Fibroblast of skin of left biceps (primary cell): ENCODE results near the gene RASGEF1C.
A peak's percentile ranks its signal among the peaks of the same experiment; 100 is the strongest.
"Not testable (repeated sequence)": the region's sequence is repeated elsewhere in the genome, so short reads cannot be mapped to it uniquely, and the experiment has no call there.

Experiments used
- DNase-seq, 2 experiments: peaks; one replicate each; pipeline ENCODE4 v3.0.0-alpha.2; 2013; ENCODE audit warnings: low read depth in 2 of 2

Gene RASGEF1C

DNA sequence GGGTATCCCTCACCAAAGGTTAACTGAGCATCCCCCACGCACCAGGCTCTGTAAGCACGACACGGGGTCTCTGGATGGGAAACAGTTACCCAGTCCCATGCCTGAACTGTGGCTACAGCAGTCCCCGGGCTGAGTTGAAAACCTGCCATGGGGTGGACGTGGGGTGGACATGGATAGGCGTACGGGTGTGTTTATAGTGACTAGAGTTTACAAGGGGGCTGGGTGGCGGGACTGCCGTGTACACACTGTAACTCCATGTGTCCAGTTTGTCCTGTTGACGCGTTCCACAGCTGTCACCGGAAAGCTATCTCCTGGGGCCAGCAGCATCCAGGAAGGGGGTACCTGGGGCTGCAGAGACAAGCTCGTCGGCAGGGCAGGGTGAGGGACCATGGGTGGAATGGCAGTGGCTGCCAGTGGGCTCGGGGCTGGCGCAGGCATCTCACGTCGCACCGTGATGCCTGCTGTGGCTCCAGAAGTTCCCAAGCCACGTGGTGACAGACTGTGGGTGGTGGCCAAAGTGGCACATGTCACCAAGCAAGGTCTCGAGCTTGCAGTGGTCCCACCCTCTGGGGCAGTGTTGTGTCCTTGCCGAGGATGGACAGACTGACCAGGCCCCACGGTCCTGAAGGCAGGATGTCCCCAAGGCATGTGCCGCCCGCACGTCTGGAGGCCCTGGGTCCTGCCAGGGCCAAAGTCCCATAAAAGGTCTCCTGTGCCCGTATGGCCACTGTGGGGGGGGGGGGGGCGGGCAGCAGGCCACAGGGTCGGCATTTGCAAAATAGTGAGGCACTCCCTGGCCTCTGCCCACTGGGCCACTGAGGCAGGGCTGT is 108.2 kb downstream of the RASGEF1C start:
- DNase-seq, result no peak

DNA sequence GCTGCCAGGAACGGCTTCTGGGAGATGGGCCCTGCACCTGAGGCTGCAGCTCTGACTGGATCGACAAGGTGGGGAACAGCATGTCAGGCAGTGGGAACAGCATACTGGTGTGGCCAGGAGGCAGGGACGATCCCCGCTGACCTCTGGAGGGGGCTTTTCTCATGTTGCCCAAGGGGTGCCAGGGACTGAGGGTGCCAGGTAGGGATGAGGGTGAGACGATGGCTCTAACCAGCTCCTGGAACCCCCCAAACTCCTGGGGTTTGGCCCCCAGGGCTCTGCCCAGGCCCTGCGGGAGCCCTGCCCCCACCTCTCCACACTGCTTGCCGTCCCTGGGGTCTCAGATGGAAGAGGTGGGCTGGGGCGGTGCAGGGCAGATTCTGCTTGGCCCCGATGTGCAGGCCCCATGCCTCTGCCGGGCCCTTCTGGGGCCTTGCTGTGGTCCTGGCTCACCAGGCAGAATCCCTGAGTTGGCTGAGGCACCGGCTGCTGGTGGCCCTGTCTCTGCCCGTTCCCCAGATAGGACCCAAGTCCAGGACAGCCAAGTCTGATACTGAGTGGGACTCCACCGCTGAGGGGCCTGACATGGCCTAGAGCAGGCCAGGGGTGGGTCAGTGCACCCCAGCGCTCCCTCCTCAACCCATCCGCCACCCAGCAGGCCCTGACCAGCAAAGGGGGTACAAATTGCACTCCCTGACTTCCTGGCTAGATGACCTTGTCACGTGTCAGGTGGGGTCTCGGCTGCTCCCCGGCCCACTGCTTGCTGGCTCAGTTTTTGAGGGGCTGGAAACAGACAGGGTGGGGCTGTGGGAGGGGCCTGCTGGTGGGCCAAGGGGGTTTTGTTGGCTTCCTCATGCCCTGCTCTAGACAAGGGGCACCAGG is 109.0 kb downstream of the RASGEF1C start:
- no peak for DNase-seq

GRCh38 chr5:180098991-180099732 is 109.8 kb downstream of the RASGEF1C start:
- DNase-seq, result no peak

DNA sequence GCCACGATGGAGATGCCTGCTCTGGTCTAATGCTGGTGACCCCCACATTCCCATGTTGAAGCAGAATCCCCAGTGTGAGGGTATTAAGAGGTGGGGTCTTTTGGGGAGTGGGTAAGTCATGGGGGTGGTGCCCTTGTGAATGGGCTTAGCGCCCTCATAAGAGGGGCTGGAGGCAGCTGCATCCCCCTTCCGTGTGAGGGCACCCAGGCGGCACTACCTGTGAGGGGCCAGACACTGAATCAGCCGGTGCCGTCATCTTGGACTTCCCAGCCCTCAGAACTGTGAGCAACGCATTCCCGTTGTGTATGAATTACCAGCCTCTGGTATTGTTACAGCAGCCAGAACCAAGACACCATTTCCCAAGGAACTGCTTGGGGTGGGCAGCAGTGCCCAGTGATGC is 110.5 kb downstream of the RASGEF1C start:
- no peak for DNase-seq

DNA sequence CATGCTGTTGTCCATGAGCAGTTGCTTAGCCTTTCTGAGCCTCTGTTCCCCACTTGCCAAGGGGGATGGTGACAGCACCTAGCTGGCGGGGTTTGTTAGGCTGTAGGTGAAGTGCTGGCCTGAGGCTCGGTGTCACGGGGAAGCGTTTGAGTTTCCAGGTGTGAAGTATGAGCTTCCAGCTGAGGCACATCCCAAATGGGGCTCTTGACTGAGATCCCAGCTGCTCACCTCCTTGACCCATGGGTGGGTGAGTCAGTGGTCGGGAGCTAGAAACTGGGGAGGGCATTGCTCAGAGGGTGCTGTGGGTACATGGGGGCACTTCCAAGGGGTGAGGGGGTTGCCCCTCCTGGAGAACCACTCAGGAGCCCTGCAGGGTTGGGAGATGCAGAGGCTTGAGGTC is 111.1 kb downstream of the RASGEF1C start:
- DNase-seq, result no peak

- DNase-seq, result no peak
Observed at GRCh38 chr5:180097163-180097894, 111.7 kb downstream of the RASGEF1C start.

DNA sequence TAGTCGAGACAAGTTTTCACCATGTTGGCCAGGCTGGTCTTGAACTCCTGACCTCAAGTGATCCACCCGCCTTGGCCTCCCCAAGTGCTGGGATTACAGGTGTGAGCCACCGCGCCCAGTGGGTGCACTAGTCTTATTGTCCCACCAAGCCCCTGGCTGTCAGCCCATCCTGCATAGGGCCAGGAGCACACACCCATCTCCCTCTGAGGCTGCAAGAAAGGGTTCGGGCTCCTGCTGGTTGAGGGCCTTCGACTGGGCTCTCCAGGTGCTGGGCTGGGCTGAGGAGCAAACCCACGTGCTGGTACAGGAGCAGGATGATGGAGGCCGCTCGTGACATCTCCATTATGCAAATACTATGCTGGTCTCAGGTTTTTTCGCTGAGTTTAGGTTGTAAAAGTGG is 112.4 kb downstream of the RASGEF1C start:
- DNase-seq, result no peak

DNA sequence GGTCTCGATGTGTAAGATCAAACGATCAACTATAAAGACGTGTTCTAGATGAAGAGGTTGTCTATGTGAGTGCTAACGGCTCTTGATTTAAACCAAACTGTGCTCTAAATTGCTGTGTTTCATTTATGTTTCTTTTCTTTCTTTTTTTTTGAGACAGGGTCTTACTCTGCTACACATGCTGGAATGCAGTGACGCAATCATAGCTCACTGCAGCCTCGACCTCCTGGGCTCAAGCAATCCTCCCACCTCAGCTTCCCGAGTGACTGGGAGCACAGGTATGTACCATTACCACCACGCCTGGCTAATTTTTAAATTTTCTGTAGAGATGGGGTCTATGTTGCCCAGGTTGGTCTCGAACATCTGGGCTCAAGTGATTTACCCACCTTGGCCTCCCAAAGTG is 113.5 kb downstream of the RASGEF1C start:
- no peak for DNase-seq

- DNase-seq, result no peak
Observed at GRCh38 chr5:180093651-180094382, 115.2 kb downstream of the RASGEF1C start.

- no peak for DNase-seq
Observed at GRCh38 chr5:180093241-180093640, 115.8 kb downstream of the RASGEF1C start.

GRCh38 chr5:180090769-180091546 is 118.1 kb downstream of the RASGEF1C start:
- no peak for DNase-seq

DNA sequence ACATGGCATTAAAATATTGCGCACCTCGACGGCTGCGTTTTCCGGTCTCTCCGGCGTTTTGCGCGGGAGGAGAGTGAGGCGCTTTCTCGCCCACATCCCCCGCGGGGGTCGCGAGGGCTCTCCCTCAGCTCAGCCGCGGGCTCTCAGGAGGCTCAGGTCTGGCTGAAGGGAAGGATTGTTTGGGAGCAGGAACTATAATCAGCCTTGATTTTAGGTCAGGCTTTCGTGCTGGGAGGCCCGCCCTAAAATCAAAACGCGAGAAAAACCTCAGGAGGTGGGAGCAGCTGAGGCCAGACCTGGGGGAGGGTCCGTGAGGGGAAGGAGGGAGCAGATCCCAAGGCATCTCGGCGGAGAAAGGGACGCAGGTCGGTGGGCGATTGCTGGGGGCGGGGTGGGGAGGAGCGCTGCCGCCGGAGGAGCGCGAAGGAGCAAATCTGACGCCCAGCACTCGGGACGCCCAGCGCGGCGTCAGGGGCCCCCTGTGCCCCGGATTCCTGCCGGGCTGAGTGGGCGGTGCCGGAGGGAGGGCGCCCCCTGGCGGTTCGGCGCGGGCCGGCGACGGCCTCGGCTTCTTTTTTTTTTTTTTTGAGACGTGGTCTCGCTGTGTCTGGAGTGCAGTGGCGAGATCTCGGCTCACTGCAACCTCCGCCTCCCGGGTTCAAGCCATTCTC is 118.8 kb downstream of the RASGEF1C start:
- DNase-seq, result peak; percentile 45 to 64

- DNase-seq, result not testable (repeated sequence)
Observed at GRCh38 chr5:180089628-180090027, 119.4 kb downstream of the RASGEF1C start.

DNA sequence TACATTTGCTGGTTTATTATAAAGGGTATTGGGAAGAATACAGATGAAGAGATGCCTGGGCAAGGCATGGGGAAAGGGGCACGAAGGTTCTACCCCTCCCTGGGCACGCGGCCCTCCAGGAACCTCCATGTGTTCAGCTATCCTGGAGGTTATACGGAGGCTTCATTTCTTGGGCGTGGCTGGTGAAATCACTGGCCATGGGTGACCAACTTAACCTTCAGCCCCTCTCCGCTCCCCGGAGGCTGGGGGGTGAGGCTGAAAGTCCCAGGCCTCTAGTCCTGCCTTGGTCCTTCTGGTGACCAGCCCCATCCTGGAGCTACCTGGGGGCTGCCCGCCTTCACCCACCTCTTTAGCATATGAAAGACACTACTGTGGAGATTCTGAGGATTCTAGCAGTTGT is 120.5 kb downstream of the RASGEF1C start:
- no peak for DNase-seq

GRCh38 chr5:180086816-180087399 is 122.1 kb downstream of the RASGEF1C start:
- no peak for DNase-seq

- no peak for DNase-seq
Observed at GRCh38 chr5:180085837-180086236, 123.2 kb downstream of the RASGEF1C start.

- DNase-seq, result no peak
Observed at GRCh38 chr5:180084638-180085561, 124.1 kb downstream of the RASGEF1C start.

- no peak for DNase-seq
Observed at GRCh38 chr5:180083529-180084060, 125.4 kb downstream of the RASGEF1C start.
